ENCODE results near the gene PAK1.

DNA sequence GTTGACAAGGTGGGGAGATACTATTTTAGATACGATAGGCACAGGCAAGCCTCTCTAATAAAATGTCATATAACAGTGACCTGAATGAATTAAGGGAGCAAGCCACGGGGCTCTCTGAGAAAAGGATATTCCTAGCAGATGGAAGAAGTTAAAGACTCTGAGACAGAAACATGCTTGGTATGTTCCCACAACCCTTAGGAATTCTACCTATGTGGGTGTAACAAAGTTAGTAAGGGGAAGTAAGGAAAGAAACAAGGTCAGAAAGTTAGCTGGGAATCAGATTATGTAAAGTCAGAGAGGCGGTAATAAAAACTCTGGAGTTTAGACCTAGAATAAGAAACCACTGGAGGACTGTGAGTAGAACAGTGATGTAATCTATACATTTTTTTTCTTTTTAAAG, 112.7 kb downstream of the PAK1 start:
- TF ChIP-seq, protein P1, sequence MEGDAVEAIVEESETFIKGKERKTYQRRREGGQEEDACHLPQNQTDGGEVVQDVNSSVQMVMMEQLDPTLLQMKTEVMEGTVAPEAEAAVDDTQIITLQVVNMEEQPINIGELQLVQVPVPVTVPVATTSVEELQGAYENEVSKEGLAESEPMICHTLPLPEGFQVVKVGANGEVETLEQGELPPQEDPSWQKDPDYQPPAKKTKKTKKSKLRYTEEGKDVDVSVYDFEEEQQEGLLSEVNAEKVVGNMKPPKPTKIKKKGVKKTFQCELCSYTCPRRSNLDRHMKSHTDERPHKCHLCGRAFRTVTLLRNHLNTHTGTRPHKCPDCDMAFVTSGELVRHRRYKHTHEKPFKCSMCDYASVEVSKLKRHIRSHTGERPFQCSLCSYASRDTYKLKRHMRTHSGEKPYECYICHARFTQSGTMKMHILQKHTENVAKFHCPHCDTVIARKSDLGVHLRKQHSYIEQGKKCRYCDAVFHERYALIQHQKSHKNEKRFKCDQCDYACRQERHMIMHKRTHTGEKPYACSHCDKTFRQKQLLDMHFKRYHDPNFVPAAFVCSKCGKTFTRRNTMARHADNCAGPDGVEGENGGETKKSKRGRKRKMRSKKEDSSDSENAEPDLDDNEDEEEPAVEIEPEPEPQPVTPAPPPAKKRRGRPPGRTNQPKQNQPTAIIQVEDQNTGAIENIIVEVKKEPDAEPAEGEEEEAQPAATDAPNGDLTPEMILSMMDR (IDR thresholded peaks at IDR 0.05; ENCODE audit: insufficient read depth, low read length), result no peak
- TF ChIP-seq SPI1 (IDR thresholded peaks at IDR 0.05; ENCODE audit: borderline replicate concordance, low read depth), result no peak
